ENCODE data around the gene TNS1.

The TNS1 gene

DNA sequence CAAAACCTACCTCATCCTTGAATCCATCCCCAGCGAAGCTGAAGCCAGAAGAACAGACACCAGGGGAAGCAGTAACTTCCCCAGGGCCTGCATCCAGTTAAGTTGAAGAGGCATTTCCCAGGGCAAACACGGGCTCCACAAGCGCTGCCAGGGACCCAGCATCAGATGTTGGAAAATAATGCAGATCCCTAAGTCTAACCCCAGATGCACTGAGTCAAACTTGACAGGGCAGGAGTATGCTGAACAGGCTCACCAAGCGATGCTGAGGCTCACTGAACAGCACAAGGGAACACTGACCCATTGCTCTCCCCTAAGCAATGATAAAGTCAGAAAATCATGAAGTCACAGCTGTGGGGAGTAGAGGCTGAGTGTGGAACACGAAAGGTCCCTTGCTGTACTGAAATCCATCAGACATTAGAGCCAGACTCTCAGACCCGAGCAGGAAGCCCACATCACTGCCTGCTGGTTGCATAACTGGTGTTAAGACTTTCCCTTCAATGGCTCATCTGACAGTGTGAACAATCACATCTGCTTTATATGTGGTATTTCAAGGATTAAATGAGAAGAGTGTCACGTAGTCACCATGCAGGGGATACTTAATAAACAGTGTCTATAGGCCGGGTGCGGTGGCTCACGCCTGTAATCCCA lies 36.2 kb downstream of the TNS1 start:
- Mint-ChIP-seq H3K36me3 (no peaks in the 10 kb centered on the region), H3K27ac (no peak overlapping the region), H3K4me3 (no peak overlapping the region), H3K27me3 (peaks cover 0 to 9% of the 10 kb centered on the region in 2 donors), H3K4me1 (no peaks in the 10 kb centered on the region), H3K9me3 (peaks cover 4% of the 10 kb centered on the region in 2 donors)
- DNase-seq (no peak), ATAC-seq (replicated peaks) (no peak)

DNA sequence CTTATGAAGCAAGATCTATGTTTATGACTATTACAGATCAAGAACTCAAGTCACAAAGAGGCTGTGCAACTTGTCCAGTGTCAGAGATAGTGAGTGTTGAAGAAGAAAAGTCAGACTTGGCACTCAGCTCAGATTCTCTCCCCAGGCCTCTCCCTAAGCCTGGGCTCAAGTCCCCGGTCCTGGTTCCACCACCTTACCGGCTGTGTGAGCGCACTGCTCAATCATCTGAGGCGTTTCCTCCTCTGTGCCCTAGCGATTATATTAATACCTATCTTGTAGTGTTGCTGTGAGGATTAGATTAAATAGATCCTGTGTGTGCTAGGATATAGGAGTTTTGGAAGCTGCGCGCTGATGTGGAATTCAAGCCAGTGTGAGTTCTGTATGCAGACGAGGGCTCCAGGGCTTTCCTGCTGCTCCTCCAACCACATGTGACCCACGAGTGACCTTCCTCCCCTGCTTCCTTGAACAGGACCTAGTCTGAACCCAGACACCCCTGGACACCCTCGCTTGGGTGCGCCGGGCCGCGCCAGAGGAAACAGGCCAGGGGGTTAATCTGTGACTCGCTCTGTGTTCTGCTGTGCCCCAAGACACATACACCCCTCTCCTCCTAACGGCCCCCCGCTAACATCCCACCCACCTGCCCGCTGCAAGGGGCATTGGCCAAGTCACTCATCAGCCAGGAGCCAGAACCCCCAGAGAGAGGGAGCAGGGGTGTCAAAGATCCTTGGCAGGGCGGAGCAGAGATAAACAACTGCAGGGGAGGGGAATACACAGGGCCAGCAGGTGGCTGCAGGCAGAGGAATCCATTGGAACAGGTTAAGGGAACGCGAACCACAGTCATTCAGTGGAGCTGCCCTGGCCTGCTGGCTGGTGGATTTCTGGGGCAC lies 38.3 kb downstream of the TNS1 start:
- no peaks in the 10 kb centered on the region for H3K9me3 Mint-ChIP-seq
- no peak for DNase-seq
- H3K4me3 Mint-ChIP-seq, result no peak overlapping the region
- no peaks in the 10 kb centered on the region for H3K36me3 Mint-ChIP-seq
- no peak for ATAC-seq (replicated peaks)
- H3K27me3 Mint-ChIP-seq, result peaks cover 0 to 13% of the 10 kb centered on the region in 2 donors
- no peak overlapping the region for H3K27ac Mint-ChIP-seq
- H3K4me1 Mint-ChIP-seq, result no peaks in the 10 kb centered on the region

DNA sequence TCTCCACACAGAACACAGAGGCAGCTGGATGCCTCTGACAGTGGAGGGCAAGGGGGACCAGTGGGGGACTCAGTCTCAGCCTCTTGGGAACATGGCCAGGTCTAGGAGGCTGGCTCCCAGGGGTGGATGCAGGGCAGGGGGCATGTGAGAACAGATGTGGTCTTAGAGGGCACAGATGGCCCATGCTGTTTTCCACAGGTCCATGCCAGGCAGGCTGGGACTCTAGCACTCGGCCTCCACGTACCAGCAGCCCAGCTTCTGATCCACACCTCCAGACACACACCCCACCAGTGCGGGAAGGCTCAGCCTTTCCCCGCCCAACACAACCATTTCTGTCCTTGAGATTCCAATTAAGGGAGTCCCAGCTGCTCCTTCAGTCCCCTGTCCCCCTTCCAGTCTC lies 42.4 kb downstream of the TNS1 start:
- no peaks in the 10 kb centered on the region for H3K36me3 Mint-ChIP-seq
- no peak for ATAC-seq (replicated peaks)
- no peaks in the 10 kb centered on the region for H3K4me1 Mint-ChIP-seq
- no peaks in the 10 kb centered on the region for H3K9me3 Mint-ChIP-seq
- peaks cover 0 to 12% of the 10 kb centered on the region in 2 donors for H3K27me3 Mint-ChIP-seq
- H3K4me3 Mint-ChIP-seq, result no peak overlapping the region
- no peak for DNase-seq
- H3K27ac Mint-ChIP-seq, result no peak overlapping the region

DNA sequence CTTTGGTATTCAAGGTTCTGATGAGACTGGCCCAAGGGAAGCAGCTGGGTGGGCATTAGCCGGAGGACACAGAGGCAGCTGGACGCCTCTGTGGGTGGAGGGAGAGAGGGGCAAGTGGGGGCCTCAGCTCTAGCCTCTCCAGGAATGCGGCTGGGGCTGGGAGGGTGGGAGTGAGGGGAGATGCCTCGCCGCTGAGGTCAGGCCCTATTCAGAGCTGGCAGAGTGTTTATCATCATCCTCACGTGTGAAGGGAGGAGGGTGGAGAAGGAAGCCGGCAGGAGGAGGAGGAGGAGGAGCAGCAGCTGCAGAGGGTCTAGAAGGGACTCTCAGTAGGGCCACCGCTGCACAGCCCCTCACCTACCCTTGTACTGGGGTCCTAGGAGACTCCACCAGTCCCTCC lies 43.1 kb downstream of the TNS1 start:
- no peaks in the 10 kb centered on the region for H3K4me1 Mint-ChIP-seq
- H3K36me3 Mint-ChIP-seq, result no peaks in the 10 kb centered on the region
- H3K27ac Mint-ChIP-seq, result no peak overlapping the region
- no peak for ATAC-seq (replicated peaks)
- H3K4me3 Mint-ChIP-seq, result no peak overlapping the region
- H3K9me3 Mint-ChIP-seq, result no peaks in the 10 kb centered on the region
- no peak for DNase-seq
- H3K27me3 Mint-ChIP-seq, result peaks cover 0 to 15% of the 10 kb centered on the region in 2 donors

DNA sequence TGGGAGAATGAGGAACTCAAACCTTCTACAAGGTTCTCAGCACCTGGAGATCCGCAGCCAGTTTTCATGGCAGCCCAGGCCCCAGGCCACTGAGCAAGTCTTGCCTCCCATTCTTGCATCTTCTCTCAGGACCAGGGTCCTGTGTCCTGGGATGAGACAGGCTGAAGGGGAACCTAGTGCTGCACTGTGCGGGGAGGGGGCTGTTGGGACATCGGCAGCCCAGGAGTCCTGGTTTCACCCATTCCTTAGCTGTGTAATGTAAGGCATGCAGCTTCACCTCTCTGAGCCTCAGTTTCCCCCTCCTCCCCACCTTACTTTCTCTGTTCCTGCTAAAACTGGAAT lies 43.9 kb downstream of the TNS1 start:
- no peak for ATAC-seq (replicated peaks)
- no peak overlapping the region for H3K27ac Mint-ChIP-seq
- DNase-seq, result no peak
- H3K27me3 Mint-ChIP-seq, result peaks cover 0 to 17% of the 10 kb centered on the region in 2 donors
- H3K4me3 Mint-ChIP-seq, result no peak overlapping the region
- no peaks in the 10 kb centered on the region for H3K4me1 Mint-ChIP-seq
- H3K36me3 Mint-ChIP-seq, result no peaks in the 10 kb centered on the region
- no peaks in the 10 kb centered on the region for H3K9me3 Mint-ChIP-seq

DNA sequence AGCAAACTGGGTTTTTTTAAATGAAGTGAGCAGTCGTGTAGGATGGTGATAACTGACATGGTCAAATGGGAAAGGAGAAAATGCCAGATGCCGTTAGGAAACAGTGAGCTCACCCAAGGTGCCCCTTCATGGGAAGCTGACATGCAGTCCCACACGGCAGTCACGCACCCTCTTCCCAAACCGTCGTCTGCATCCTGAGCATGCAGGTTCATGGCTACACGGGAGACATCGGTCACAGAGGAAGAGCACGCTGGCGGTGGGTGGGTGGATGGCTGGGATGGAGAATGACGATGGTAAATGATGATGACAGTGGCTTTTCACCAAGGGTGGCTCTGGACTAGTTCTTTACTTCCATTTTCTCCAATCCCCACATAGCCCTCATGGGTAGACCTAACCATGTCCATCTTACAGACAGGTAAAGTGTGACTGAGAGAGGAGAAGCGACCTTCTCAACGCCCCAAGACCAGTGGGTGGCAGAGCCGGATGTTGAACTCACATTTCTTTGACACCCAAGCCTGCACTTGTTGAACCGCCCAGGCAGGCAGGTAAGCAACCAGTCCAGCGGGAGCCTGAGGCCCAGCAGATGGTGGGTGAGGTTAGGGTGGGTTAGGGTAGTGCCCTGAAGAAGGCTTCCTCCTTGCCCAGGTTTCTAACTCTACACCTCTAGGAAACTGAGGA lies 44.5 kb downstream of the TNS1 start:
- Mint-ChIP-seq H3K9me3 (no peaks in the 10 kb centered on the region), H3K36me3 (no peaks in the 10 kb centered on the region), H3K27ac (no peak overlapping the region), H3K4me1 (no peaks in the 10 kb centered on the region), H3K27me3 (peaks cover 0 to 17% of the 10 kb centered on the region in 2 donors), H3K4me3 (no peak overlapping the region)
- ATAC-seq (replicated peaks) (no peak), DNase-seq (no peak)

DNA sequence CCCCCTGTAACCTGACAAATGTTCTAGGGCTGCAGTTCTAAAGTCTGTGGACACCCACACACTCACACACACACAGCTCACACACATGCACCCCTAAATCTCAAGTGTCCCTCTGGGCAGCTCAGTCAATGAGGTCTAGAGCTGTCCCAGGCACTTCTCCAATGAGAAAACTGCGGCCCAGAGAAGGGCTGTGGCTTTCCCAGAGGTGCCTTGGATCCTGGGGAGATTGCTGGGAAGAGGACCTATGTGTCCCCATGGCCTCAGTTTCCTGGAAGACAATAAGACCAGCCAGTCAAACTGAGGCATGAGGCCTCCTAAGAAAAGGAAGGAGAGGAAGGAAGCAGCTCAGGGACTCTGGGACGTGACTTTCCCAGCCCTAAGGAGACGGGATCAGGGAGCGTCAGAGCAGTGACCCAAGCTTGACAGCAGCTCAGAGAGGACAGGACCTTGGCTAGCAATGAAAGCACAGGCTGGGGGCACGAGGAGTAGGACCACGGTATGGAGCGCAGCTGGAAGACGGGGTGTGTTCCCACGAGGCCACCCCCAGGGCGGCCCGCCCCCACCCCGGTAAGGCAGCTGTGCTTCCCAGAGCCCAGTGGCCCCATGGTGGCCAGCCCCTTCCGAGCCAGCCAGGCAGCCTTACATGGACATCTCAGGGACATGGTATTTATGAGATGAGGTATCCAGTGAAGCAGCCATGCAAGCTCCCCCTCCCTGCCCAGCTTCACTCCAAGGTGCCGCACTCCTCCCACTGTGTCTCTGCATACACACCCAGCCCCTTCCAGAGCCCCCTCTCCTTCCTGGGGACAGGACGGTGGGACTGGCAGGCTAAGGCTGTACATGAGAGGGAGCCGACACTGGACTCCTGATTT lies 46.0 kb downstream of the TNS1 start:
- H3K36me3 Mint-ChIP-seq, result no peaks in the 10 kb centered on the region
- no peaks in the 10 kb centered on the region for H3K4me1 Mint-ChIP-seq
- H3K27me3 Mint-ChIP-seq, result peaks cover 0 to 17% of the 10 kb centered on the region in 2 donors
- H3K27ac Mint-ChIP-seq, result no peak overlapping the region
- ATAC-seq (replicated peaks) (no peak), DNase-seq (no peak)
- no peak overlapping the region for H3K4me3 Mint-ChIP-seq
- H3K9me3 Mint-ChIP-seq, result no peaks in the 10 kb centered on the region

DNA sequence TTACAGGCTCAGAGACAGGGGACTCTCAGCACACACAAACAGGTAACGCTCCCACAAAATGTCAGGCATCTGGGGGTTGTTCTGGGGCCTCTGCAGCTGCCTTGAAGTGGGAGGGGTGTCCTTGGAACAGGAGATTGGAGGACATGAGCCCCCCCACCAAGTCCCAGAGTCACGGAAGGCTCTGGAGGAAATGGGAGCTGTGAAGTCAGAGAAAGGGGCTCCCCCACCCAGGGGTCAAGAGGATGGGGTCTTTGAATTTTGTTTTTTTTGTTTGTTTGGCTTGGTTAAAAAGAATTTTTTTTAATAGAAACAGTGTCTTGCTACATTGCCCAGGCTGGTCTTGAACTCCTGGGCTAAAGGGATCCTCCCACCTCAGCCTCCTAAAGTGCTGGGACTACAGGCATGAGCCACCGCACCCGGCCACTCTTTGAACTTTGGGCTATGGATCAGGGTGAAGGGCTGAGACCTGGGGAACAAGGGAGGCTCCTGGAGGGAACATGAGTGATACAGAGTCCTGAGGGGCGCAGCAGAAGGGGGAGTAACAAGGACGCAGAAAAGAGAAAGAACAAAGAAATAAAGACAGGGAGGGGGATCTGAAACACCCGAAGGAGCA lies 46.8 kb downstream of the TNS1 start:
- H3K4me3 Mint-ChIP-seq, result no peak overlapping the region
- no peaks in the 10 kb centered on the region for H3K36me3 Mint-ChIP-seq
- no peaks in the 10 kb centered on the region for H3K9me3 Mint-ChIP-seq
- peaks cover 0 to 15% of the 10 kb centered on the region in 2 donors for H3K27me3 Mint-ChIP-seq
- H3K27ac Mint-ChIP-seq, result no peak overlapping the region
- H3K4me1 Mint-ChIP-seq, result no peaks in the 10 kb centered on the region
- no peak for DNase-seq
- no peak for ATAC-seq (replicated peaks)

DNA sequence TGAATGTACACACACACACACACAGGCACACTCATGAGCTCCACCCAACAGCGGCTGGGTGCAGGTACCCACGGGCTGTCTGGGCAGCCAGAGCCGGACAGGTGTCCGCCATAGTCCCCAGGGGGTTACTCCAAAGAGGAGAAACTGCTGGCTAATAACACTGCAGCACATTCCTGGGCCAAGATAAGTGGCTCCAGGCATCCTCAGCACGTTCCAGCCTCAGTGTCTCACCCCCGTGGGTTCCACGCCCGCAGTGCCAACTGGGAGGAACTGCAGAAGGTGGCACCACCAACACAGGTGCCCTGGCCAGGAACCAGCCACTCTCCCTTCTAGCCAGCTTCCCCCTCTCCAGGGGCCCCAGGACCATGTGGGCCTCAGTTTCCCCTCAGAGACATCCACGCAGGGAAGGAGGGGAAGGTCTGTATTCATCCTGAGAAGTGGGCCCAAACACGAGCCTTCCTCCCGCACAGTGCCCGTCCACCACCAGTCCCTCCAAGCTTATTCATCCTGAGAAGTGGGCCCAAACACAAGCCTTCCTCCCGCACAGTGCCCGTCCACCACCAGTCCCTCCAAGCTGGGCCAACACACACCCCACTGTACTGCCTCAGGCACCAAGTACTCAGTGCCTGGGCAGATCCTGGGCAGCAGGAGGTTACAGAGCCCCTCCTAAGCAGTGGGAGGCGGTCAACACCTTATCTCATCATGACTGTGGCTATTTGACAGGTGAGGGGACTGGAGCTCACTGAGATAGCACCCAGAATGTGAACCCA lies 47.6 kb downstream of the TNS1 start:
- Mint-ChIP-seq H3K4me3 (no peak overlapping the region), H3K27me3 (peaks cover 0 to 10% of the 10 kb centered on the region in 2 donors), H3K4me1 (no peaks in the 10 kb centered on the region), H3K27ac (no peak overlapping the region), H3K9me3 (no peaks in the 10 kb centered on the region), H3K36me3 (no peaks in the 10 kb centered on the region)
- ATAC-seq (replicated peaks) (no peak), DNase-seq (no peak)

DNA sequence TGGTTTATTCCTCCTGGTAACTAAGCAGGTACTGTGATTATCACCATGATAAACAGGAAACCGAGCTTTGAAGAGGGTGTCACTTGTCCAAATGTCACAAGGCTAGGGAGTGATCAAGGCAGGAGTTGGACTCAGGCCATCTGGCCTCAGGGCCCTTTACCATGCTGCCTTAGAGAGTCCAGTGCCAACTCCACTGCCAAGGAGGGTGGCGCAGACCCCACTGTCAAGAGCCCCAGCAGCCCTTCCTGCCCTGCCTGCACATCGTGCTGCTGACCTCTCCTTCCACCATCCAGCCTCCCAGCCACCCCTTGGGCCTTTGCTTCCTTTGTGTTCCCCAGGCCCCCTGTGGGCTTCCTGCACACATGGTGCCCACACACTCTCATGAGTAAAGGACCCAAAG lies 48.3 kb downstream of the TNS1 start:
- H3K27me3 Mint-ChIP-seq, result peaks cover 0 to 10% of the 10 kb centered on the region in 2 donors
- H3K4me3 Mint-ChIP-seq, result no peak overlapping the region
- H3K9me3 Mint-ChIP-seq, result no peaks in the 10 kb centered on the region
- no peak overlapping the region for H3K27ac Mint-ChIP-seq
- H3K36me3 Mint-ChIP-seq, result no peaks in the 10 kb centered on the region
- DNase-seq (no peak), ATAC-seq (replicated peaks) (no peak)
- H3K4me1 Mint-ChIP-seq, result no peaks in the 10 kb centered on the region

DNA sequence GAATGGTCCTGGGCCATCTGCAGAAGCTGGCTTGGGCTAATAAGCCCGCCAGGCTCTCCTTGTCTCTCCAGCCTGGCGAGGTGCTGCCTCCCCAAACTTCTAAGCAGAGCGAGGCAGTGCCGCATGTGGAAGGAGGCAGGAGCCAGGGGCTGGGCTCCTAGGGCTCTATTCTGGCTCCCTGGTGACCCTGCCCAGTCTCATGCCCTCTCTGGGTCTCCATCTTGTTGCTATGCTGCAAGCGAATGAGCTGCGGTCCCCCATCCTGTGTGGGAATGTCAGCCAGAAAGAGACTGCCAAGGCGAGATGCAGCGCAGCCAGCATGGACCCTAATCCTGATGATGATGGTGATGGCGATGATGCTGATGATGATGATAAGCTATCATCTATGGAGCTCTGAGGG lies 48.7 kb downstream of the TNS1 start:
- H3K4me3 Mint-ChIP-seq, result no peak overlapping the region
- no peaks in the 10 kb centered on the region for H3K9me3 Mint-ChIP-seq
- no peak overlapping the region for H3K27ac Mint-ChIP-seq
- no peak for DNase-seq
- no peaks in the 10 kb centered on the region for H3K36me3 Mint-ChIP-seq
- H3K27me3 Mint-ChIP-seq, result peaks cover 0 to 10% of the 10 kb centered on the region in 2 donors
- no peaks in the 10 kb centered on the region for H3K4me1 Mint-ChIP-seq
- ATAC-seq (replicated peaks), result no peak

DNA sequence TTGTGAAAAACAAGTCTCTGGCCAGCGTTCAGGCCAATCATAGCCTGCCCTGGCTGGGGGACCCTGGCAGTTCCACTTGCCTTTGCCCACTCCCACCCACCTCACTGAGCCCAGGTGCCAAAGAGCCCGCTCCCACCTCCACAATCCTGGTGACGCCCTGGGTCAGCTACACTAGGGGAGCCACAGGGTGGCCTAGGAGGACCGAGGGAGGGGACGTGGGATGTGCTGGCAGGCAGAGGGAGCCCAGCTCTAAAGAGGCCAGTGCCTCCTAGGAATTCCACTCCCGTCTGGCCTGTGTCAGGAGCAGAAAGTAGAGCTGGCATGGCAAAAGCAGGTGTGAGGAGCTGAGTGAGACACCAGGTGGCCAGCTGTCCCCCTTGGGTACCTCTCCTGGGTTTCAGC lies 49.3 kb downstream of the TNS1 start:
- H3K9me3 Mint-ChIP-seq, result no peaks in the 10 kb centered on the region
- no peak overlapping the region for H3K27ac Mint-ChIP-seq
- H3K27me3 Mint-ChIP-seq, result peaks cover 0 to 10% of the 10 kb centered on the region in 2 donors
- no peaks in the 10 kb centered on the region for H3K4me1 Mint-ChIP-seq
- DNase-seq (no peak), ATAC-seq (replicated peaks) (no peak)
- no peaks in the 10 kb centered on the region for H3K36me3 Mint-ChIP-seq
- H3K4me3 Mint-ChIP-seq, result no peak overlapping the region

DNA sequence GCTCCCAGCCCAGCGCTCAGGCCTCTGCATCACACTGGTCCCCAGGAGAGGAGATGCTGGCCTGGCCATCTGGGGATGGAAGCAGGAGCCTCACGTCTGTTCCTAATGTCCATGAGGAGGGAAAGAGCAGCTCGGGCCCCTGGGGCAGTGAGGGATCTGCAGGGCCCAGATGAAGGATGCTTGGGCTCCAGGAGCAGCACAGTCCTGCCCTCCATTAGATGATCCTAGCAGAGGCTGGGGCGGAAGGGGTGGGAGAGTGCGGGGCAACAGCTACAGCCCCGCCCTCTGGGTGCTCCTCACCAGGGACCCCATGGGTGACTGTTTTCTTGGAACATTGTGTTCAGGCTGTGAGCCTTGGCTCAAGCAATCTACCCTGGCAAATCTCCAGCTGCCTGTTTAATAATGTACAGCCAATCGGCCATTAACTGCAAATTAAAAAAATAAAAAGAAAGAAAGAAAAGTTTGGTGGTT lies 49.7 kb downstream of the TNS1 start:
- no peak for ATAC-seq (replicated peaks)
- Mint-ChIP-seq H3K27ac (no peak overlapping the region), H3K27me3 (peaks cover 0 to 10% of the 10 kb centered on the region in 2 donors), H3K4me3 (no peak overlapping the region), H3K36me3 (no peaks in the 10 kb centered on the region), H3K4me1 (no peaks in the 10 kb centered on the region), H3K9me3 (no peaks in the 10 kb centered on the region)
- DNase-seq, result no peak

All from stimulated activated naive B cell treated with anti-CD40 and anti-IgM and Interleukin-4, amounts not matched to agents 10 μg/mL and 1 μg/mL and 100 μg/mL, for 72 hours (primary cell).